Spleen (tissue), 7 donors: ENCODE data around the gene KCNJ6.
"Not testable (repeated sequence)": the region's sequence is repeated elsewhere in the genome, so short reads cannot be mapped to it uniquely, and the experiment has no call there.

Source experiments
- CTCF ChIP-seq, 11 experiments: fragments of 200-600 bp in 7 of 11; fragments of 450-650 bp in 4 of 11; sonication (generic) in 4 of 11; IDR thresholded peaks in 8 of 11; conservative IDR thresholded peaks in 3 of 11; 1 replicate in 7 of 11; 2 replicates in 4 of 11; pipeline versions ENCODE4 v1.4.0 to v1.8.0; 2016 to 2021; ENCODE audit warnings: antibody characterized with exemption in 11 of 11, inconsistent platforms in 4 of 11, mild to moderate bottlenecking in 1 of 11
- POLR2A ChIP-seq, 3 donors: fragments of 450-650 bp; IDR thresholded peaks; one replicate each; pipeline ENCODE4 v1.5.1; 2017; ENCODE audit warnings: antibody characterized with exemption in 3 of 3, mild to moderate bottlenecking in 1 of 3
- donor health status: DM: no; HTN: no; CAD: no; lungs with moderate emphysema.
- donor health status: DM: no; HTN: no; CAD: no.
- donor health status: DM: no; HTN: no; CAD: no.

GRCh38 chr21:37643862-37644261 is 272.4 kb downstream of the KCNJ6 start:
- not testable (repeated sequence) for TF ChIP-seq CTCF (IDR thresholded peaks at IDR 0.05 in 8 of 11, conservative IDR thresholded peaks at IDR 0.05 in 3 of 11); POLR2A (IDR thresholded peaks at IDR 0.05)
